HG02623 (cell line): ENCODE data around the gene IL1RAPL1.

Source experiments
- ATAC-seq: cut with Tn5 transposase; IDR thresholded peaks from one replicate; pipeline ENCODE4 v1.9.1; 2021; ENCODE audit warnings: moderate library complexity; ENCODE audit not compliant: unreplicated experiment

Gene IL1RAPL1

GRCh38 chrX:29707088-29707487 is 1119.8 kb downstream of the IL1RAPL1 start:
- ATAC-seq = no peak

GRCh38 chrX:29721152-29721551 is 1133.9 kb downstream of the IL1RAPL1 start:
- ATAC-seq = no peak

GRCh38 chrX:29724316-29724715 is 1137.1 kb downstream of the IL1RAPL1 start:
- no peak for ATAC-seq

- ATAC-seq = no peak
These were observed 1139.6 kb downstream of the IL1RAPL1 start for GRCh38 chrX:29726811-29727210.

GRCh38 chrX:29728639-29729038 is 1141.4 kb downstream of the IL1RAPL1 start:
- ATAC-seq = no peak

- no peak for ATAC-seq
These were observed 1157.7 kb downstream of the IL1RAPL1 start for GRCh38 chrX:29744966-29745365.

GRCh38 chrX:29746326-29746725 is 1159.1 kb downstream of the IL1RAPL1 start:
- ATAC-seq = no peak

- ATAC-seq = no peak
These were observed 1174.8 kb downstream of the IL1RAPL1 start for GRCh38 chrX:29762006-29762405.

- ATAC-seq = no peak
These were observed 1188.6 kb downstream of the IL1RAPL1 start for GRCh38 chrX:29775890-29776289.

- no peak for ATAC-seq
These were observed 1200.4 kb downstream of the IL1RAPL1 start for GRCh38 chrX:29787656-29788055.

GRCh38 chrX:29788991-29789699 is 1201.9 kb downstream of the IL1RAPL1 start:
- ATAC-seq = no peak

GRCh38 chrX:29792335-29792734 is 1205.1 kb downstream of the IL1RAPL1 start:
- no peak for ATAC-seq

- ATAC-seq = no peak
These were observed 1209.9 kb downstream of the IL1RAPL1 start for GRCh38 chrX:29797156-29797555.

- ATAC-seq = no peak
These were observed 1211.2 kb downstream of the IL1RAPL1 start for GRCh38 chrX:29798469-29798868.

GRCh38 chrX:29813174-29813573 is 1225.9 kb downstream of the IL1RAPL1 start:
- ATAC-seq = no peak

GRCh38 chrX:29824176-29824906 is 1237.1 kb downstream of the IL1RAPL1 start:
- no peak for ATAC-seq

GRCh38 chrX:29826742-29827141 is 1239.5 kb downstream of the IL1RAPL1 start:
- no peak for ATAC-seq

- no peak for ATAC-seq
These were observed 1247.1 kb downstream of the IL1RAPL1 start for GRCh38 chrX:29834311-29834710.

GRCh38 chrX:29834764-29835163 is 1247.5 kb downstream of the IL1RAPL1 start:
- ATAC-seq = no peak

GRCh38 chrX:29841750-29842149 is 1254.5 kb downstream of the IL1RAPL1 start:
- no peak for ATAC-seq

- ATAC-seq = no peak
These were observed 1255.3 kb downstream of the IL1RAPL1 start for GRCh38 chrX:29842552-29842951.

GRCh38 chrX:29851857-29852605 is 1264.8 kb downstream of the IL1RAPL1 start:
- ATAC-seq = no peak
